Ovary (tissue), 9 donors: ENCODE data around the gene CDKAL1. TPM values are rescaled to one million over a fixed set of nuclear protein-coding genes. Genes with fewer than 3 reads are reported as not detected.
"Not testable (repeated sequence)": the region's sequence is repeated elsewhere in the genome, so short reads cannot be mapped to it uniquely, and the experiment has no call there.

ENCODE experiments used
- DNase-seq, 5 donors: peaks; one replicate each; pipeline ENCODE4 v3.0.0-alpha.2; 2019 to 2020
- H3K27ac ChIP-seq, 2 donors: fragments of 200-600 bp; one replicate each; pipeline versions ENCODE4 v1.5.1 to v1.8.0; 2019 to 2022
- H3K27me3 ChIP-seq: fragments of 200-600 bp; one replicate; pipeline ENCODE4 v1.8.0; 2022
- H3K36me3 ChIP-seq: fragments of 200-600 bp; sonication (generic); one replicate; pipeline ENCODE4 v1.5.1; 2019
- H3K4me1 ChIP-seq: one replicate; pipeline ENCODE4 v1.8.1; 2013; ENCODE audit warnings: mild to moderate bottlenecking, moderate library complexity; ENCODE audit not compliant: insufficient read depth
- H3K4me3 ChIP-seq: fragments of 200-600 bp; sonication (generic); one replicate; pipeline ENCODE4 v1.5.1; 2017
- H3K9me3 ChIP-seq, 2 donors: fragments of 200-600 bp in 1 of 2; sonication (generic) in 1 of 2; one replicate each; pipeline versions ENCODE4 v1.5.1 to v1.8.1; 2013 to 2019; ENCODE audit warnings: mild to moderate bottlenecking in 1 of 2, moderate library complexity in 1 of 2
- CTCF ChIP-seq, 3 donors: fragments of 450-650 bp in 2 of 3; fragments of 200-600 bp in 1 of 3; IDR thresholded peaks; one replicate each; pipeline versions ENCODE4 v1.5.1 to v1.8.0; 2016 to 2022; ENCODE audit warnings: antibody characterized with exemption in 3 of 3, mild to moderate bottlenecking in 1 of 3
- EP300 ChIP-seq: sonication (generic); formaldehyde crosslinking; IDR thresholded peaks from one replicate; pipeline ENCODE4 v1.6.1; 2017; ENCODE audit warnings: antibody characterized with exemption
- POLR2A ChIP-seq: fragments of 450-650 bp; IDR thresholded peaks from one replicate; pipeline ENCODE4 v1.6.1; 2017; ENCODE audit warnings: antibody characterized with exemption, mild to moderate bottlenecking, moderate library complexity
- WGBS, 3 donors: extraction: QIAGEN DNeasy Blood & Tissue Kit in 1 of 3; methylation state at CpG; one replicate each; pipeline versions ENCODE4 v1.1.5 to v1.1.7; 2013 to 2017; 5-methylcytosine and 5-hydroxymethylcytosine counted together
- intact Hi-C, 4 donors: fragments of 100-400 bp; cut with DNase I; formaldehyde crosslinking; loops; one replicate each; pipeline versions ENCODE4 v1.11.0 to v1.15.1; 2022 to 2023
- polyA plus RNA-seq, 2 donors: library from polyadenylated mRNA; stranded (reverse); fragments of 200-250 nt in 1 of 2; fragments of 350-450 nt in 1 of 2; fragmentation: Illumina TruSeq in 1 of 2; extraction: RNeasy Lipid Tissue Mini Kit (QIAGEN cat#74804) in 1 of 2; gene quantifications; one replicate each; pipeline ENCODE4 v1.2.3, GENCODE V29; 2013 to 2014
- total RNA-seq, 7 donors: library from RNA; depleted of rRNA in 2 of 7; stranded (reverse); fragments of >200 nt in 2 of 7; fragmentation: NEBNext Ultra II Directional in 3 of 7; extraction: Animal tissue kit (Norgen Biotek cat#: 25700) in 3 of 7; gene quantifications; one replicate each; pipeline versions ENCODE4 v1.1.0 to v1.2.4, GENCODE V29; 2016 to 2023
- donor health status: DM: no; HTN: no; CAD: no; lungs with moderate emphysema.
- donor health status: DM: no; HTN: no; CAD: no.
- donor health status: Bipolar disorder and iron deficiency.
- donor health status: DM: yes; HTN: yes; CAD: no.
- donor health status: DM: no; HTN: no; CAD: no.
- donor health status: DM: yes; HTN: yes; CAD: no.

The CDKAL1 gene
- total and polyA plus RNA-seq, 9 donors: 6.8 to 21.3 (median 18.9) TPM

- DNase-seq: no peak
- H3K27me3 ChIP-seq: no peaks in the 10 kb centered on the region
- no peak overlapping the region for H3K4me3 ChIP-seq
- no peaks in the 10 kb centered on the region for H3K36me3 ChIP-seq
- no peak overlapping the region for H3K27ac ChIP-seq
- intact Hi-C loops: no loop called here
- no peaks in the 10 kb centered on the region for H3K9me3 ChIP-seq
- TF ChIP-seq POLR2A (no peak), CTCF (IDR thresholded peaks at IDR 0.05) (no peak), EP300 (no peak)
- H3K4me1 ChIP-seq: no peaks in the 10 kb centered on the region
Measured at GRCh38 chr6:21049572-21049971, 515.3 kb downstream of the CDKAL1 start.

GRCh38 chr6:21050935-21051334, 516.7 kb downstream of the CDKAL1 start:
- no peak for DNase-seq
- Histone ChIP-seq H3K4me3 (no peak overlapping the region), H3K27me3 (no peaks in the 10 kb centered on the region), H3K9me3 (no peaks in the 10 kb centered on the region), H3K27ac (no peak overlapping the region), H3K4me1 (no peaks in the 10 kb centered on the region), H3K36me3 (no peaks in the 10 kb centered on the region)
- TF ChIP-seq CTCF (IDR thresholded peaks at IDR 0.05) (no peak), EP300 (no peak), POLR2A (no peak)
- intact Hi-C loops: no loop called here
- WGBS, 3 donors: 89 to 91% (median 90%) methylated on average over 2 of the region's 2 CpGs

- no peaks in the 10 kb centered on the region for H3K4me1 ChIP-seq
- H3K36me3 ChIP-seq: no peaks in the 10 kb centered on the region
- DNase-seq: no peak
- intact Hi-C loops: no loop called here
- no peaks in the 10 kb centered on the region for H3K9me3 ChIP-seq
- H3K27me3 ChIP-seq: no peaks in the 10 kb centered on the region
- no peak overlapping the region for H3K27ac ChIP-seq
- no peak for TF ChIP-seq EP300
- no peak for TF ChIP-seq CTCF (IDR thresholded peaks at IDR 0.05)
- TF ChIP-seq POLR2A: no peak
- no peak overlapping the region for H3K4me3 ChIP-seq
Measured at GRCh38 chr6:21051777-21052176, 517.5 kb downstream of the CDKAL1 start.

GRCh38 chr6:21053612-21054011, 519.4 kb downstream of the CDKAL1 start:
- no peaks in the 10 kb centered on the region for H3K27me3 ChIP-seq
- no peaks in the 10 kb centered on the region for H3K4me1 ChIP-seq
- no peak overlapping the region for H3K27ac ChIP-seq
- H3K36me3 ChIP-seq: no peaks in the 10 kb centered on the region
- no peaks in the 10 kb centered on the region for H3K9me3 ChIP-seq
- 84 to 97% (median 97%) methylated on average over 4 of the region's 4 CpGs for WGBS, 3 donors
- no peak overlapping the region for H3K4me3 ChIP-seq
- no peak for DNase-seq
- intact Hi-C loops: no loop called here
- TF ChIP-seq POLR2A (no peak), CTCF (IDR thresholded peaks at IDR 0.05) (no peak), EP300 (no peak)

GRCh38 chr6:21055480-21055879, 521.2 kb downstream of the CDKAL1 start:
- H3K4me3 ChIP-seq, H3K36me3 ChIP-seq, H3K27me3 ChIP-seq, H3K27ac ChIP-seq, intact Hi-C loops, H3K4me1 ChIP-seq, DNase-seq, H3K9me3 ChIP-seq: not testable (repeated sequence)
- WGBS, 3 donors: 97 to 100% (median 98%) methylated on average over 2 of the region's 2 CpGs
